ENCODE results near the gene ACACB.

DNA sequence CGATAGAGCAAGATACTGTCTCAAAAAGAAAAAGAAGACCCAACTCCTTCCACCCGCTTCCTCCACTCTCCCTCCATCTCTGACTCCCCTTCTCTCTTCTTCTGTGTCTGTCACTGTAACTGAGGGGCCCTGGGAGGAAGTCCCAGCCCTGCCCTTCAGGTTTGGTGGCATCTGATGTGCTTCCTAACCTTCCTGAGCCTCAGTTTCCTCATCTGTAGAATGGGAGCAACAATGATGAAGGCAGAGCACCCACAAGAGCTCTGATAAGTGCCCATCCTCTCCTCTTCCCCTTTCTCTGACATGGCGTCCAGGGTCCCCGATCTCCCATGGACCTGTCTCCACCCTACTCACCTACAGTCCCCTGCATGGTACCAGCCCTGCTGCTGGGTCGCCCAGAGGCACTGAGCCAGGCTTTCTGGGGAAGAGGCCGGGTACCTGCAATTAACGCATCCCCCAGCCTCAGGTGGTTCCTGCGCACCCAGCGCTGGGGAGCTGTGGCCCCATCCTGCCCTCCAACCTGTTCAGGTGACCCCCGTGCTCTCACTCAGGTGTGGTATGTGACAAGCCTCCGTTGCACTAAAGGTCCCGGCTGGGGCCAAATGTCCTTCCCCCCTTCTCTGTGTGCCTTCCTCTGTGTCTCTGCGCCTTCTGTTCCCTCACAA lies 179.5 kb downstream of the ACACB start:
- TF ChIP-seq, protein P1, sequence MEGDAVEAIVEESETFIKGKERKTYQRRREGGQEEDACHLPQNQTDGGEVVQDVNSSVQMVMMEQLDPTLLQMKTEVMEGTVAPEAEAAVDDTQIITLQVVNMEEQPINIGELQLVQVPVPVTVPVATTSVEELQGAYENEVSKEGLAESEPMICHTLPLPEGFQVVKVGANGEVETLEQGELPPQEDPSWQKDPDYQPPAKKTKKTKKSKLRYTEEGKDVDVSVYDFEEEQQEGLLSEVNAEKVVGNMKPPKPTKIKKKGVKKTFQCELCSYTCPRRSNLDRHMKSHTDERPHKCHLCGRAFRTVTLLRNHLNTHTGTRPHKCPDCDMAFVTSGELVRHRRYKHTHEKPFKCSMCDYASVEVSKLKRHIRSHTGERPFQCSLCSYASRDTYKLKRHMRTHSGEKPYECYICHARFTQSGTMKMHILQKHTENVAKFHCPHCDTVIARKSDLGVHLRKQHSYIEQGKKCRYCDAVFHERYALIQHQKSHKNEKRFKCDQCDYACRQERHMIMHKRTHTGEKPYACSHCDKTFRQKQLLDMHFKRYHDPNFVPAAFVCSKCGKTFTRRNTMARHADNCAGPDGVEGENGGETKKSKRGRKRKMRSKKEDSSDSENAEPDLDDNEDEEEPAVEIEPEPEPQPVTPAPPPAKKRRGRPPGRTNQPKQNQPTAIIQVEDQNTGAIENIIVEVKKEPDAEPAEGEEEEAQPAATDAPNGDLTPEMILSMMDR (conservative IDR thresholded peaks at IDR 0.05; ENCODE audit: low read depth, low read length) = no peak
- TF ChIP-seq EZH2 (IDR thresholded peaks at IDR 0.05; ENCODE audit: low read length, unreplicated experiment) (no peak), EZH2phosphoT487 (IDR thresholded peaks at IDR 0.05; ENCODE audit: borderline replicate concordance, low read length) (no peak)
